ENCODE measurements around the gene LKAAEAR1.

DNA sequence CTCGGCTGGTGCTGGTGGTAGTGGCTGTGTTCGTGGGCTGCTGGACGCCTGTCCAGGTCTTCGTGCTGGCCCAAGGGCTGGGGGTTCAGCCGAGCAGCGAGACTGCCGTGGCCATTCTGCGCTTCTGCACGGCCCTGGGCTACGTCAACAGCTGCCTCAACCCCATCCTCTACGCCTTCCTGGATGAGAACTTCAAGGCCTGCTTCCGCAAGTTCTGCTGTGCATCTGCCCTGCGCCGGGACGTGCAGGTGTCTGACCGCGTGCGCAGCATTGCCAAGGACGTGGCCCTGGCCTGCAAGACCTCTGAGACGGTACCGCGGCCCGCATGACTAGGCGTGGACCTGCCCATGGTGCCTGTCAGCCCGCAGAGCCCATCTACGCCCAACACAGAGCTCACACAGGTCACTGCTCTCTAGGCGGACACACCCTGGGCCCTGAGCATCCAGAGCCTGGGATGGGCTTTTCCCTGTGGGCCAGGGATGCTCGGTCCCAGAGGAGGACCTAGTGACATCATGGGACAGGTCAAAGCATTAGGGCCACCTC, 14.3 kb upstream of the LKAAEAR1 start:
- TF ChIP-seq, protein P1, sequence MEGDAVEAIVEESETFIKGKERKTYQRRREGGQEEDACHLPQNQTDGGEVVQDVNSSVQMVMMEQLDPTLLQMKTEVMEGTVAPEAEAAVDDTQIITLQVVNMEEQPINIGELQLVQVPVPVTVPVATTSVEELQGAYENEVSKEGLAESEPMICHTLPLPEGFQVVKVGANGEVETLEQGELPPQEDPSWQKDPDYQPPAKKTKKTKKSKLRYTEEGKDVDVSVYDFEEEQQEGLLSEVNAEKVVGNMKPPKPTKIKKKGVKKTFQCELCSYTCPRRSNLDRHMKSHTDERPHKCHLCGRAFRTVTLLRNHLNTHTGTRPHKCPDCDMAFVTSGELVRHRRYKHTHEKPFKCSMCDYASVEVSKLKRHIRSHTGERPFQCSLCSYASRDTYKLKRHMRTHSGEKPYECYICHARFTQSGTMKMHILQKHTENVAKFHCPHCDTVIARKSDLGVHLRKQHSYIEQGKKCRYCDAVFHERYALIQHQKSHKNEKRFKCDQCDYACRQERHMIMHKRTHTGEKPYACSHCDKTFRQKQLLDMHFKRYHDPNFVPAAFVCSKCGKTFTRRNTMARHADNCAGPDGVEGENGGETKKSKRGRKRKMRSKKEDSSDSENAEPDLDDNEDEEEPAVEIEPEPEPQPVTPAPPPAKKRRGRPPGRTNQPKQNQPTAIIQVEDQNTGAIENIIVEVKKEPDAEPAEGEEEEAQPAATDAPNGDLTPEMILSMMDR (IDR thresholded peaks at IDR 0.05), result no peak
- TF ChIP-seq, protein P2, sequence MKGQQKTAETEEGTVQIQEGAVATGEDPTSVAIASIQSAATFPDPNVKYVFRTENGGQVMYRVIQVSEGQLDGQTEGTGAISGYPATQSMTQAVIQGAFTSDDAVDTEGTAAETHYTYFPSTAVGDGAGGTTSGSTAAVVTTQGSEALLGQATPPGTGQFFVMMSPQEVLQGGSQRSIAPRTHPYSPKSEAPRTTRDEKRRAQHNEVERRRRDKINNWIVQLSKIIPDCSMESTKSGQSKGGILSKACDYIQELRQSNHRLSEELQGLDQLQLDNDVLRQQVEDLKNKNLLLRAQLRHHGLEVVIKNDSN (CRISPR knock-in tag; IDR thresholded peaks at IDR 0.05), result no peak

All from WTC11 (cell line).